GM12801 (cell line): ENCODE results near the gene SIRT7.

Experiments used
- CTCF ChIP-seq: IDR thresholded peaks from one replicate; pipeline ENCODE4 v1.5.1; 2011; ENCODE audit warnings: control low read depth; ENCODE audit not compliant: insufficient read length; ENCODE audit errors: extremely low read depth

SIRT7 gene

DNA sequence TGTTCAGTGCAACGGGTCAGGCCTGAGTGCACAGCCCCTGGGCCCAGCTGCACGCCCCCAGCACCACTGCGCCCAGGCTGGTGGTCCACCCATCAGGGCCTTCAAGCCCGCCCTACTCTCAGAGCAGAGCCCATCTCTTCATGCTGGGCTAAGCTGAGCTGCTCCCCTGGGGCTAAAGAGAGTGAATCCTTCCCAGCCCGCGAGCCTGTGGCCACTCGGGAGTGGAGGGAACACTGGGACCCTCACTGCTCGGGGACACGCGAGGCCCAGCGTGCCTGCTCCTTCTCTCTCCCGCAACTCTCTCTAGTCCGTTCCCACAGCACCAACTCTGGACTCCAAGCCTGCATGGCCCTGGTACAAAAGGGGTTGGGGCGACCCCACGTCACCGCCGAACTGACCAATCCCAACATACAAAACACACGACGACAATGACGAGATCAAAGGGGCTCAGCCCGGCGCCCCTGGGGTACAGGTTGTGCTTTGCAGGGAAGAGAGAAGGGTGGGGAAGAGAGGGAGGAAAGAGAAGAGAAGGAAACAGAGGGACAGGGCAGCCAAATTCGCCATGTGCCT lies 4.1 kb upstream of the SIRT7 start:
- no peak for TF ChIP-seq CTCF

- no peak for TF ChIP-seq CTCF
Measured at GRCh38 chr17:81921537-81921862, 3.5 kb upstream of the SIRT7 start.

GRCh38 chr17:81920612-81921536 lies 2.9 kb upstream of the SIRT7 start:
- no peak for TF ChIP-seq CTCF

- TF ChIP-seq CTCF: no peak
Measured at GRCh38 chr17:81918832-81919545, 1.0 kb upstream of the SIRT7 start.

- TF ChIP-seq CTCF: no peak
Measured at GRCh38 chr17:81916234-81917001, 1.6 kb downstream of the SIRT7 start.

DNA sequence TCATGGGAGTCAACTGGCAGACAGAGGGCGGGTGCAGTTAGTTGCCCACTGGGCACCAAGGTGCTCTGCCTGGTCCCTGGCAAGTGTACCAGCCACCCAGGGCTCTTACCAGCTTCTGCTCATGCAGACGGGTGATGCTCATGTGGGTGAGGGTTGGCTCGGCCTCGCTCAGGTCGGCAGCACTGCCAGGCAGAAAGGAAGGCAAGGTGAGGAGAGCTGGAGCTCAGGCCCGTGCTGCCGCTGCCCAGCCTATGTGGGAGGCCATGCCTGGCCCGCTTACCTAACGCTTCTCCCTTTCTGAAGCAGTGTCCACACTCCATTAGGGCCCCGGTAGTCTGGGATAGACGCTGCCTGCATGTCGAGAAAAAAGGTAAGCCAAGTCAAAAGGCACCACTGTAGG lies 2.6 kb downstream of the SIRT7 start:
- no peak for TF ChIP-seq CTCF
